Activated CD8-positive, alpha-beta memory T cell treated with anti-CD3 and anti-CD28 coated beads, Interleukin-2, amount 50 U/mL, for 1 hour (primary cell): ENCODE results near the gene IL3.

Experiments
- DNase-seq: peaks from one replicate; pipeline ENCODE4 v3.0.0-alpha.2; 2020; ENCODE audit errors: extremely low read depth

Gene IL3

DNA sequence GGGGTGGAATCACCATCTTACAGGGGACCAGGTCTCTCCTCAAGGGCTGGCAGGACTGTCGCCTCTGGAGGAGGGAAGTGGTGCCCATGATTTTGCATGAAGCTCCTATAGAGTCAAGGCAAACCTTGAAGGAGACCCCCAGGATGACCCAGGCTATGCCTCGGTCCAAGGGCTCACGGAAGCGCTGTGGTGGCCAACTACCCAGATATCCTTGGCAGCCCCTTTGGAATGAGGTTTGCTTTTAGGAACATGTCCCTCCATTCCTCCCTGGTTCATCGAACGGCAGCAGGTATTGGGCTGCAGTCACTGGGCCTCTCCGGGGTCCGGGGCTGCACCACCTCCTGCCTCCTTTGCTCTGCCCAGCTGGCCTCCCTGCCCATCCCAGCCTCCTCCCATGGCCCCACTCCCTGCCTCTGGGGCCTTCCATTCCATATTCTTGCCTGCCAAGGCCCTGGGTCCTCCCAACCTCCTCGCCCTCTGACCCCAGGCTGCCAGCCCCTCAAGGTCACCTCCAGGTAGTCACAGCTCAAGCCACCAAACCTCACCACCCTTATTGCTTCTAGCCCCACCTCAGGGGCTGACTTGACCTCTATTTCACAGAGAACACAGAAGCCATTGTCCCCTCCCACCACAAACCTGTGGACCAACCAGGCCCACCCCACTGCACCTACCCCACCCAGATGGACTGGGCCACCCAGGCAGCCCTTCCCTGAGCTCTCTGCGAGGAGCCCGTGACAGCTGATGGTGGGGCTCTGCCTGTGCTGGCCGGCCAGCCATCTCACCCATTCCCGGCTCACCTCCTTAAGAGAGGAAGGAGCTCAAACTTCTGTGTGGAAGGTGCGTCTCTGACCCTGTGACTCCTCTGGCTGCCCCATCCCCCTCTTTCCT is 3.6 kb upstream of the IL3 start:
- DNase-seq: no peak

DNA sequence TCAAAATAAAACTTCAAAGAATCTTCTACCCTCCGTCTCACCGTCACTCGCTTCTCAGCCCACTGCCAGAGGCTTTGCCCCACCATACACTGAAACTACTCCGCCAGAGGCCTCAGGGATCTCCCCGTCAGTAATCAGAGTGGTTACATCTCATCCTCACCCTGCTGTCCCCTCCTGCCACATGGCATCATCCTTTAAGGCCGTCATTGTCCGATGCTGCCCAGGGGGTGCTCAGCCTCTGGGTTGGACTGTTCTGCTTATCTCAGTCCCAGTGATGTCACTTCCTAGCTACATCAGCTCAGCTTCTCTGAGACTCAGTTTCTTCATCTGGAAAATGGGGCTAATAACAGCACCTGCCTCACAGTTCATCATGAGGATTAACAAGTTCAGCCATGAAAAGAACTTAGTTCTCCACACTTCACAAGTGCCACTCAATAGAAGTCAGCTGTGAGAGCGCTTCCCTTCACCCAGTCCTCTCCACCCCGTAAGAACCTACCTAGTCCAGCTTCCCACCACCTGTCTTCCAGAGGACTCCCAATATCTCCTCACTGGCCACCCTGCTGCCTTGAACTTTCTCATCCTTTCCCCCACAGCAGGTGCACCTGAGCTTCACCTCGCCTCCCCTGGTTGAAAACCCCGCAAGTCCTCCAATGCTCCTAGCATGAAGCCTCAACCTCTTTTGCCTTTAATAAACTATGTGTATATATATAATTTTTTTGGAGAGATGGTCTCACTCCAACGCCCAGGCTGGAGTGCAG is 2.8 kb upstream of the IL3 start:
- no peak for DNase-seq

DNA sequence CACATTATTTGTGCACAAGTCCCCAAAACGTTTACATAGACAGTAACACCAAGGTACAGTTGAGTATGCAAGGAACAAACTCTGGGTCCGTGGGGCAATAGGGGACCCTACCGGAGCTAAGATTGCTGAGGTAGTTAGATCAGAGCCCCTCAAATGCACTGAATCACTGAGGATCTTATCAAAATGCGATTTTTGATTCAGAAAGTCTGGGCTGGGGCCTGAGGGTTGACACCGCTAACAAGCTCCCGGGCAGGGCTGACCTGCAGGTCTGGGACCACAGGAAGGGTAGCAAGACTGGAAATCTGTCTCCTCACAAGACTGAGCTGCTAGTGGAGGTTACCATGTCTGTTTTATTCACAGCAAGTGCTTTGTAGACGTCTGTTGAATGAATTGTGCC is 1.8 kb upstream of the IL3 start:
- no peak for DNase-seq

GRCh38 chr5:132059043-132059695 is 1.3 kb upstream of the IL3 start:
- no peak for DNase-seq

GRCh38 chr5:132059696-132060500 is 557 bp upstream of the IL3 start:
- DNase-seq: no peak

DNA sequence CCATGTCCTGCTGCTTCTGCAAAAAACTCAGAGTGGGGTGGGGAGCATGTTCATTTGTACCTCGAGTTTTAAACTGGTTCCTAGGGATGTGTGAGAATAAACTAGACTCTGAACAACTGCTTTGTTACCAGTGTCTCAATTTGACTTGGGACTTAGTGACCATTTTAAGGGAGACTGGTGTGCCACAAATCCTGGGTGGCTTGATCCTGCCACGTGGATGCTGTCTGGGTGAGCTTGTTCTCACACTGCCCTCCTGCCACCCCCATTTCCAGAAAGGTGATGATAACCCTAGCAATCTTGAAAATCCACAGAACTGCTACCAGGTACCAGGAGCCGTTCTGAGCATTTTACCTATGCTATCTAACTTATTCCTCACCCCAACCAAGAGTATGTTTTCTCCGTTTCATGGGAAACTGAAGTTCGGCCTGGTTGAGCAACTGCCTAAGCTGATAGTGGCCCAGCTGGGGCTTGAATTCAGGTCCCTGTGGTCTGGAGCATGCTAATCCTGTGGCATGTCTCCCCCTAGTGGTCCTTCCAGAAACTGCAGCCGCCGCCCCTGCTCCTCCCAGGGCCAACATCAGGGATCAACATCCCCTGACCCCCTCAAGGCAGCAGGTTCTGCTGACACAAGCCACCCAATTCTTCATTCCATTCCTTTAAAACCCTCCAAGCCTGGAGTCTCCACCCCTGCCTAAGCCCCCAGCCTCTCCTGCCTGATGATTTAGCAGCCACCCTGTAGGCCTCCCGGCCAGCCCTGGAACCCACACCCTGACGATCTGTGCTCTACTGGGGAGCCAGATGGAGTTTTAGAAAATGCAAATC is 2.8 kb downstream of the IL3 start:
- DNase-seq: no peak

- no peak for DNase-seq
These were observed 3.7 kb downstream of the IL3 start for GRCh38 chr5:132064140-132064539.

DNA sequence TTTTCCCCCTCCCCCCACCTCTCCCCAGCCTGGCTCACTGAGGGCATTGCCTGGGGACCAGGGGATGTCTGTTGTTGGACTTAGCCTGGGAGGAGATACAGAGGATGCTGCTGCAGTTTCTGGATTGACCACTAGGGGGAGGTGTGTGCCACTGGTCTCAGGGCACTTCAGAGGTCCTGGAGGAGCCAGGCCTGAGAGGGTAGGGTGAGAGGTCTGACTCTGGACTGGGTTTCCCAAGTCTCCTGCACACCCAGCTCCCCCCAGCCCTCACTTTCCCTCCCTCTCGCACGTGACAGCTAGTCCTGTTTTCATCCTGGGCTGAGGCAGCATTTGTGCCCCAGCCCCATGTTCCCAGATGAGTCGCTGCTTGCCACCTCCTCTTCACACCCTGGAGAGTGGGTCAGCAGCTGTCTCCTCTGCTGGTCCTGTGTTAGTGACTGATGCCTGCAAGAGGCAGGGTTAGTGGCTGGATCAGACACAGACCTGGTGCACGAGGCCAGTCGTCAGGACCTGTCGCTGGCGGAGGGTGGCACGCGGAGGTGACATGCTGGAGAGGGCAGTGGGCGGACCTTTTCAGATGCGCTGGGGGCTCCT is 4.4 kb downstream of the IL3 start:
- no peak for DNase-seq

- no peak for DNase-seq
These were observed 5.0 kb downstream of the IL3 start for GRCh38 chr5:132065351-132065937.

- no peak for DNase-seq
These were observed 5.7 kb downstream of the IL3 start for GRCh38 chr5:132065951-132066701.

DNA sequence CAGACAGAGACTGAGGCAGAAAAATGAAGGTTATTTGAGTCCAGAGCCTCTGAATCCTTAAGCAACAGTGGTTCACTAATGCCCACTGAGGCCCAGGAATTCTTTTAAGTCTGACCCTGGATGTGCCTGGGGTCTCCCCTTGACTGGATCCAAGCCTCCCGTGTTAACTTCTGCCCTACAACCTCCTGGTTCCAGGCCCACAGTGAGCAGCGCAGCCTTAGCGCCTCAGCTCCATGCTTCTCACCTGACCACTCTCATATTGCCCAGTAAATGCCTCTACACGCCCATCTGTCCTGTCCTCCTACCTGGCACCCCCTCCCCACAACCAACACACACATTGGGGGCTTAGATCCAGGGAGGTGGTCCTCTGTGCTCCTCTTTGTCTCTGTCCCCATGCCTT is 6.4 kb downstream of the IL3 start:
- no peak for DNase-seq

- DNase-seq: no peak
These were observed 7.0 kb downstream of the IL3 start for GRCh38 chr5:132067451-132067850.

GRCh38 chr5:132067941-132068808 is 7.7 kb downstream of the IL3 start:
- no peak for DNase-seq

- DNase-seq: no peak
These were observed 9.1 kb downstream of the IL3 start for GRCh38 chr5:132069561-132069960.

DNA sequence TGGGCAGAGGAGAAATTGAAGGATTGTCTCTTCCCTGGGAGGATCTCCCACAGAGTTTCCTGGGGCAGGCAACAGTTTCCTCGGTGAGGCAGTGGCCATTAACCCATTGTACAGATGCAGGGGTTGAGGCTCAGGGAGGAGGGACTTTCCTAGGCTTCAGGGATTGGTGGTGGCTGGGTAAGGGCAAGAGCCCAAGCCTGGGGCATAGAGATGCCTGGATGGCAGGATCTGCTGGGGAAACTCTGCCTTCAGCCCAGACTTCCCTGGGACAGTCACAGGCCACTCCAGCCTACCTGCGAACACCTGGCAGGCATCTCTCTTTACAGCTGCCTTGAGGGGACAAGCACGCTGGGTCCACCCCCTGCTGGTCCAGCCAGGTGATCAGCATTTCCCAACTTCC is 9.5 kb downstream of the IL3 start:
- no peak for DNase-seq

GRCh38 chr5:132070460-132071337 is 10.2 kb downstream of the IL3 start:
- DNase-seq: no peak

DNA sequence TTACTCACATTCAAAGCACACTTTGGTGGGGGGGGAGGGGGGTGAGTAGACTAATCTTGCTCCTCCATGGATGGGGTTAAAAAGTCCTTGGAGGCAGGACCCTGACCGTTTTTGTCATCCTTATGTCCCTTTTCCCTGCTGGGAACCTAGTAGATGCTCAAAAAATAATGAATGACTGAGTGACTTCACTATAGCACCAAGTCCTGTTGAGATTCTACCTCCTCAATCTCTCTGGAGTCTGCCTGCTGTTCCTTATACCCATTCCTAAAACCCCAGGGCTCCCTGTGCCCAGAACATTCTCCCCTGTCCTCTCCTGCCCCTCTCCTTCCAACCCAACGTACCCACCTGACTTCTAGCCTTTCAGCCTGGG is 10.9 kb downstream of the IL3 start:
- no peak for DNase-seq
